GM21786 (cell line): ENCODE data around the gene OTULINL.
"Not testable (repeated sequence)": the region's sequence is repeated elsewhere in the genome, so short reads cannot be mapped to it uniquely, and the experiment has no call there.

Source experiments
- ATAC-seq: cut with Tn5 transposase; IDR thresholded peaks from one replicate; pipeline ENCODE4 v1.9.1; 2021; ENCODE audit not compliant: unreplicated experiment

OTULINL gene

DNA sequence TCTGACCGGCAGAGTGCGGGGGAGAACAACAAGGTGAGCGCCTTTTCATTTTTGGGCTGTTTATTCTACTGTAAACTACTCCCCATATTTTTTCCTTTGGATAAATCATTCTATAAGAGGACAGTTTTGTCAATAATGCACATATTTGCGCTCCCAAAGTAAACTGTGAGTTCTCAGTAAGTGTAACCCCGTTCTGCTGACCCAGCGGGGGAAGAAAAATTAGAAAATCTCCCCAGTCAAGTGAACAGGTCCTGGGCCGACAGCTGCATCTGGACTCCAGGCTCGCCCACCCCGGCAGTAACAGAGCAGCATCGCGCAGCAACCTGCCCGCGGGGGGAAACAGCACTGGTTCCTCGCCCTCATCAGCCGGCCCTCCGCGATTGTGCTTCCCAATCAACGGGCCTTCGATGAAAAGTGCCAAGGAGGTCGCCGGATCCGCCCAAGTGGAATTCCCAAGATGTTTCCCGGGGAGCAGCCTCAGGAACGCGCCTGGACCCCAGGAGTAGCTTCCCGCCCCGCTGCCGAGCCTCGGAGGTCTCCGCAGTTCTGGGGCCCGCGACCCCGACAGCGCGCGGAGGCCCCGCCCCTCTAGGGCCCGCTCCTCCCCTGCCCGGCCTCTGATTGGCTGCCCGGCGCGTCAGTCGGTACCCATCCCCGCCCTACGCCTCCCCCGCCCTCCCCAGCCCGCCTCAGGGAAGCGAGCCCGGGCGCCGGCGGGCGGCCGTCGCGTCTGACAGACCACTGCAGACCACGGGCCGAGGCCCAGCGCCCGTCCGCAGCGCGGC is at the start of gene OTULINL:
Gene OTULINL, plus strand, starts transcription at position 687 of the 785 bp plus-strand sequence. CDS start 103 bp downstream, outside the sequence.
- ATAC-seq: peak; percentile 97

DNA sequence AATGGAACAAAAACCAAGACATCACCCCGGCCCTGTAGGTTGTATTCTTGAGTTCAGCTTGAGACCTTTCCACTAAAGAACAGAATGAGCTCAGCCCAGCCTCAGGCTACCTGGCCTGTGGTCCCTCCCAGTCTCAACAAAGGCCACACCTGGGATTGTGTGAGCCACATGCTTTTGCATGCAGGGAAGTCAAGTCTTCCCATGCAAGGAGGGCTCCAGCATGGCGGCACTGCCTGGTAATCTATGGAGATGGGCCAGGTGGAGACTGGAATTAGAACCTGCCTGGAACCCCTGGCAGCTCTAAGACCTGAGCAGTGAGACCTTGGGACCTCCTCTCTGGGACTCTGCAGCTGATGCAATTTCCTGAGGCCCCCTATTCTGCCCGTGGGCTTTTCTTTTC is 49.4 kb upstream of the OTULINL start:
- ATAC-seq: no peak

DNA sequence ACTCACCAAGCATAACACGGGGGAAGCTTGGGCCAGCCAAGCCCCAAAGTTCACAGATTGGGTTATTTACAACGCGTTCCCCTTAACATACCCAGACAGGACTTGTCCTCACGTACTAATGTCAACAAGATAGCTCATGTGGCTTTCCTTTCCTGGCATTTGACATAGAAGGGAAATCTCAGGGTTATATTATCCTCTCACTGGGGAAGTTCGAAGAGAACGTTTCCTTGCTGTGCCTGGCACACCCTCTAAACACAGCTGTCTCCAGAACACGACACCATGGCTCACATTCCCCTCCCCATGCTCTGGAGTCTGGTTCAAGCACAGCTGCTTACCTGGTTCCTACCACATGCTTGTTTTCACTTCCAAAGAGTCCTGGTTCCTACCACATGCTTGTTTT is 46.8 kb upstream of the OTULINL start:
- ATAC-seq: no peak

DNA sequence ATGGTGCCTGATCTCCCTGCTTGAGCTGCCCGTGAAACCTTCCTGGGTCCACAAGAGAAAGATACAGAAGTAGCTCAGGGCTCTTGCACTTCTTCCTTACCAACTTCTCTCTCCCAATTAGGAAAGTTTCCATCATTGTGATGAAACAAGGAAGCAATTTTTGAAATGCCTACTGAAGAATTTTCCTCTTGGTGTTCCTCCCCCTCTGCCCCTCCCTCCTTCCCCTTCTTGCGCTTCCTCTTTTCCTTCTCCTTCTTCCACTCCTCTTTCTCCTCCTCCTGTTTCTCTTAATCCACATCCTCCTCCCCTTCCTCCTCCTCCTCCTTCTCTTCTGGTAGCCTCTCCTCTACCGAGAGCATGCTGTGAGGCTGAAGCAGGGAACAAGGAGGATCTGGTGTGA is 36.3 kb upstream of the OTULINL start:
- no peak for ATAC-seq

DNA sequence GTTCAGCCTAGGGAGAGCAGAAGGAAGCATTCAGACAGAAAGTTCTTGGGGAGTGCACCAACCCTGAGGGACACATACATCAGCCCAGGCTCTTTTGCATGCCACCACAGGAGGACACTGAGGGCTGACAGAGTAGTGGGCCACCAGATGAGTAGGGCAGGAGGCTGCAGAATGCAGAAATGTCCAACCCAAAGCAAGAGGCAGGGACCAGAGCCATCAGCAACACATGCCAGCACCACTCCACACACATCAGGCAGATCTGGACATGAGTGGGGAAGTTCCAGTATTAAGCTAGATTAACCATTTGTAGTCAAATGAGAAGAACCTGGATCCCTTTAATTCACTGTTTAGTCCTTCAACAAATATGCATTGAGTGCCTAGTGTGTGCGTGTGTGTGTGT is 35.7 kb upstream of the OTULINL start:
- no peak for ATAC-seq

DNA sequence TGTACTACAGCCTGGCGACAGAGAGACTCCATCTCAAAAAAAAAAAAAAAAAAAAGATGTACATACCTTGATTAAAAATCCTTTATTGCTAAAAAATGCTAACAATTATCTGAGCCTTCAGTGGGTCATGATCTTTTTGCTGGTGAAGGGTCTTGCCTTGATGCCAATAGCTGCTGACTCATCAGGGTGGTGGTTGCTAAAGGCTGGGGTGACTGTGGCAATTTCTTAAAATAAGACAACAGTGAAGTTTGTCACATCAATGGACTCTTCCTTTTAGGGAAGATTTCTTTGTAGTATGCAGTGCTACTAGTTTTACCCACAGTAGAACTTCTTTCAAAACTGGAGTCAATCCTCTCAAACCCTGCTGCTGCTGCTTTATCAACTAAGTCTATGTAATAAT is 33.9 kb upstream of the OTULINL start:
- ATAC-seq: no peak

DNA sequence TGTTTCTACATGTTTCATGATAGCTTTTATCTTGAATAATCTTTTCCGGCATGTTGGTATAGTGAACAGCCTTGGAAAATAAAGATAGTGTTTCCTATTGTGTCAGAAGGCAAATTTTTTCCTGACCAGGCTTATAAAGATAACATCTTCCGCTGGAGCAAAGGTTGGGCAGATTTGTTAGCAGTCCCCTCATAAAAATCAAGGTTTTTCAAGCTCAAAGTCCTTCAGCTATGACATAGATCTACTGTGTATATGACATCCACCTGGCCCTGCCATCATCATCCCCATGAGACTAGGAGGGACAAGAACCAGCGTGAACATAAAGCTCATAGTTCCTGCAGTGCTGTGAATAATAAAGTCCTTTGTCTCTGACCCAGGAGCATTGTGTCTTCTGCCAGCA is 30.4 kb upstream of the OTULINL start:
- no peak for ATAC-seq

DNA sequence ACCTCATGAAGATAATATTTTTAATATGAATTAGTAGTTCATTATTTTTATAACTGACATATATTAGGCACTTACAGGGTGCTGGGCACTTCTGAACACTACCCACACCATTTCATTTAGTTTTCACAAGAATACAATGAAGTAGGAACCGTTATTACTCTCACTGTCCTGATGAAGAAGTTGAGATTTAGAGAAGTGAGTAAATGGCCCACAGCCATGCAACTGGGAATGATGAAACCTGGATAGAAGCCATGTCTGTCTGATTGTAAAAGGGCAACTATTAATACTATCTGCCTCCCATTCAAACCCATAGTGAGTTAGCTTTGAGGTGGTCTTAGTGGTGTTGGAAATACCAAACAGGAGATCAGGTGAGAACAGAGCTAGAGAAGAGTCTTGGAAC is 29.6 kb upstream of the OTULINL start:
- ATAC-seq: no peak

DNA sequence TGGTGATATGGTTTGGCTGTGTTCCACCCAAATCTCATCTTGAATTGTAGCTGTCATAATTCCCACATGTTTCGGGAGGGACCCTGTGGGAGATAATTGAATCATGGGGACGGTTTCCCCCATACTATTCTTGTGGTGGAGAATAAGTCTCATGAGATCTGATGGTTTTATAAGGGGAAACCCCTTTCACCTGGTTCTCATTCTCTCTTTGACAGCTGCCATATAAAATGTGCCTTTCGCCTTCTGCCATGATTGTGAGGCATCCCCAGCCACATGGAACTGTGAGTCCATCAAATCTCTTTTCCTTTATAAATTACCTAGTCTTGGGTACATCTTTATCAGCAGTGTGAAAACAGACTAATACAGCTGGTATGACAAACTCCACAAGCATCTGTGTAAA is 27.3 kb upstream of the OTULINL start:
- ATAC-seq: not testable (repeated sequence)

DNA sequence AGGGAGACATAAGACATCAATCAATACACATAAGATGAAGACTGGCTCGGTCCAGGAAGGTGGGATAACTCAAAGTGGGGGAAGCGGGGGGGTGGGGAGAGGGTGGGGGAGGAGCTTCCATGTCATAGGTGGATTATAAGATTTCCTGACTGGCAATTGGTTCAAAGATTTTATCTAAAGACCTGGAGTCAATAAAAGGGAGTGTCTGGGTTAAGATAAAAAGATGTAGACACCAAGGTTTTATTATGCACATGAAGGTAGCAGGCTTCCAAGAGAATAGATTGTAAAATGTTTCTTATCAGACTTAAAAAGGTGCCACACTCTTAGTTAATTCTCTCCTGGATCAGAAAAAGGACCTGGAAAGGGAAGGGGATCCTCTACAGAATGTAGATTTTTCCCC is 25.6 kb upstream of the OTULINL start:
- no peak for ATAC-seq

DNA sequence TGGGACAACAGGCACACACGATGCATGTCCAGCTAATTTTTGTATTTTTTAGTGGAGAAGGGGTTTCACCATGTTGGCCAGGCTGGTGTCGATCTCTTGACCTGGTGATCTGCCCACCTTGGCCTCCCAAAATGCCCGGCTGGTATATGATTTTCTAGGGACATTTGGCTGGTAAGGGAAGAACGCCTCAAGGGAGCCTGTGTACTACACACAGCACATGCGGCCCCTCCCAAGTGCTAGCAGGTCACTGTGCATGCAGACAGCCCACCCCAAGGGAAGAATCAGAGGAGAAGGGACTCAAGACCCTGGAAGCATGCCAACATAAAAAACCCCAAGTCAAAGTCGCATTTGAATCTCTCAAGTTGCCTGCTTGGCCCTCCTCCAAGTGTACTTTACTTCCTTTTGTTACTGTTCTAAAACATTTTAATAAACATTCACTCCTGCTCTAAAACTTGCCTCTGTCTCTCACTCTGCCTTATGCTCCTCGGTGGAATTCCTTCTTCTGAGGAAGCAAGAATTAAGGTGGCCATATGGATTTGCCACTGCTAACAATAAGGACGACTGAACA is 24.3 kb upstream of the OTULINL start:
- ATAC-seq: no peak

DNA sequence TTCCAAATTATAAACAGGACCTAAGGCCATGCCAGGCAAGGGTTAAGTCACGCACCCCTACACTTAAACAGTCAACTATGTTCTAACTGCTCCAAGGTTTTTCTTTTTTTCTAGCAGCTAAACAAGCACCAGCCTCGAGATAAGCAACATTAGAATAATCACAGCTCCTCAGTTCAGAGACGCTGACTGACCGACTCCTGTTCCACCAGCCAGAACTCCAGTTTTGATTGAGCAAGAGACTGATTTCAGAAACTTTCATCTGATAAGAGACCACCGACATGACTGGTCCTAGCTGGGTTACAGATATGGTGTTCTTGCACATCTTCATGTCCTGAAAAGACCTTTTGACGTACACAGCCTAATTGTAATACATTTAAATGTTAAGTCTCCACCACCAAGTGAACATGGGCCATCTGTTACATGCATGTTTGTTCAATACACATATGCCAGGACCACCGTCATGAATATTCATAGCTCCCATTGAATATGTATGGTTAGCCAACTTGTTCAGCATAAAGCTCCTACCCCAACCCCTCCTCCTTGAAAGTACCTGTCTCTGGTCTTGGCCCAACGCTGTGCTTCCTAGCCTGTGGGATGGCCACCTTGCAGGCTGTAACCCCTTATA is 23.7 kb upstream of the OTULINL start:
- no peak for ATAC-seq

DNA sequence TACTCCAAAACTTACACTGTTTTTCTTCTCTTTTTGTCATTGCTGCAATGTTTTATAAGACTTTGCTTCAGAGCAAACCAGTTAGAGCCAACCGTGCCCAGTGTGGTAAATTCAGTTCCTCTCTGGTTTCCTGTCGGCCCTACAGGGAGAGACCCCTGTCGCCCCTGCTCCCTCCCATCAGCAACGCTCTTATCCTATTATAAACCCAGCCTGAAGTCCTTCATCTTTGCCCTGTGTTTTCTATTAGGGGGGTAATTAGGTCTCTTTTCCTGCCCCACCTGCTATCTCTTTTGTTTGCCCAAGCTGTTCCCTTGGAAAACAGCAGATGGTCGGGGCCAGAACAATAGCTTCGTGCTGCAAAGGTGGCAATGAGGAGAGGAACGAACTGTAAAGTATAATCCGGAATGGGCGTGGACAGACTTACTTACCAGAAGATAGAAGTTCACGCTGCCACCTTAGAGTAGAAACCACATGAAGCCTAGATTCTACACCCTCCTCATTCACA is 21.4 kb upstream of the OTULINL start:
- no peak for ATAC-seq

DNA sequence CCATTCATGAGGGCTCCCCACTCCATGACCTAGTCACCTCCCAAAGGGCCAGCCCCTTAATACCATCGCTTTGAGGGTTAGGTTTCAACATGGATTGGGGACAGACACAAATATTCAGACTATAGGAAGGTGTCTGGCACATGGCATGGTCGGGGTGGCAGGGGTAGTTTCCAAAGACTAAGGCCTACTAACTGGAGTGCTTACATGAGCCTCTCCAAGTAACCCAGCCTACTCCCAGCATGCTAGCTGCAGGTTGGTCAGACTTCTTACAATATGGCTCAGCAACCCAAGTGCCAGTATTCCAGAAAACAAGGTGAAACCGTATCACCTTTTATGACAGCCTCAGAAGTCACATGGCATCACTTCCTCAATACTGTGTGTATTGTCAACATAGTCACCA is 19.9 kb upstream of the OTULINL start:
- no peak for ATAC-seq

DNA sequence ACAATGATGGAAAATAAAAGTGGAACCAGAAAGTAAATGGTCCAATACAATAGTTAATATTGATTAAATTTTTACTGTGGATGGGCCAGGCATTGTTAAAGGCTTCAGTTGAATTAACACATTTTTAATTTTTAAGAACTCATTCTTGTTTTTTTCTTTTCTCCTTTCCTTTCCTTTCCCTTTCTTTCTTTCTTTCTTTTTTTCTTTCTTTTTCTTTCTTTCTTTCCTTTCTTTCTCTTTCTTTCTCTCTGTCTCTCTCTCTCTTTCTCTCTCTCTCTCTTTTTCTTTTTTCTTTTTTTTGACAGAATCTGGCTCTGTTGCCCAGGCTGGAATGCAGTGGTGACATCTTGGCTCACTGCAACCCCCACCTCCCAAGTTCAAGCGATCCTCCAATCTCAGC is 13.3 kb upstream of the OTULINL start:
- no peak for ATAC-seq

DNA sequence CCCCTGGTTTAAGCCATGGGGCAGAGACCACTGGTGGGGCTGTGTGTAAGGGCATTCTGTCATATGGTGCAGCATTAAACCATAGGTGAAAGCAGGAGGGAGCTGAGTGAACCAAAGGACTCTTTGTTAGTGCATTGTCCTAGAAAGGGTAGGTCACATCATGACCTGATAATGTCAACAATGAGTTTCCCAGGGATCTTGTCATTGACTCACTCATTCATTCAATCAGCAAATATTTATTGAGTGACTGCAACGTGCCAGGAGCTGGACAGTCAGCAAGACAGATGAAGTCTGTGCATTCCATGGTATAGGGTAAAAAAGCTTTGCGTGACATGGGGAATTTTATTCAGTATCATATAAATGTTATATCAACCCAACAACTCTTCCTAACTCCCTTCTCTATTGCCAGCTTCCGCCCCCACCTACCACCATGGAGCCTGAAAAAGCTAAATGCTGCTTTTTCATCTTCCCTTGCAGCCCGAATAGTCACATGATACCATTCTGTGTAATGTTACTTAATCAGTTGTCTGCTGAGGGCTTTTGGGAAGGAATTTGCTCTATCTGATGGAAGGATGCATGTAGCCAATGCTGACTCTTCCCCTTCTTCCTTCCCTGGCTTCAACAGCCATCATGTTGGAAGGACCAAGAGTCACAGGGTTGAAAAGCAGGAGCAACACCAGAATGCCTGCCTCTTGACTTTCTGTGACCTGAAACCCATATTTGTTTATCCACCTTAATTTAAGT is 11.5 kb upstream of the OTULINL start:
- no peak for ATAC-seq

DNA sequence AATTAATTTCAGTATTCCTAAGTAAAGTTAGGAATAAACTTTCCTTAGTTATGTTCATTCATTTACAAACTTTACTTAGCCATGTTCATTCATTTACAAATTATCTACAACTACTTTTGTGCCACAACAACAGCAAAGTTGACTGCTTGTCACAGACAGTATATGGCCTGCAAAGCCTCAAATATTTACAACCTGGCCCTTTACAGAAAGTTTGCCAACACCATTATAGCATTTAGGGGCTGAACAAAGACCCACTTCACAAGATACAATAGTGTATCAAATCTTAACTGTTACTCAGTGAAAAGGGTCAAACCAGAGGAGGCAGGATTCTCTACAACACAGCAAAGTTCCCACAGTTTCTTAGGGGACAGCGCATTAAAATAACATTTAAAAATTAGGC is 9.7 kb upstream of the OTULINL start:
- no peak for ATAC-seq

DNA sequence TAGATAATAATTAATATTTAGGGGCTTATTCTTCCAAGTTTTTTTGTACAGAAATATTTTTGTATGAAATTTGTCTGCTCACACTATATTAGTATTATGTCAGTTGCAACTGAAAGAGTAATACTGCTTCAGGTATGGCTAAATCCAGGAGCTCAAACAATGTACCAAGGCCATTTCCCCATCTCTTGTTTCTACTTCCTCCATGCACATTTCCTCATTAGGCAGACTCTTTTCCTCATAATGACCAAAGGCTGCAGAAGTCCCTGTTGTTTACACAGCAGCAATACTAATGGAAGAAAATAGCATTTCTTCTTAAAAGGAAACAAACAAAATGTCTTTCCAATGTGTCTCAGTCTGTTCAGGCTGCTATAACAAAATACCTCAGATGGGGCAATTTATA is 9.2 kb upstream of the OTULINL start:
- ATAC-seq: no peak

DNA sequence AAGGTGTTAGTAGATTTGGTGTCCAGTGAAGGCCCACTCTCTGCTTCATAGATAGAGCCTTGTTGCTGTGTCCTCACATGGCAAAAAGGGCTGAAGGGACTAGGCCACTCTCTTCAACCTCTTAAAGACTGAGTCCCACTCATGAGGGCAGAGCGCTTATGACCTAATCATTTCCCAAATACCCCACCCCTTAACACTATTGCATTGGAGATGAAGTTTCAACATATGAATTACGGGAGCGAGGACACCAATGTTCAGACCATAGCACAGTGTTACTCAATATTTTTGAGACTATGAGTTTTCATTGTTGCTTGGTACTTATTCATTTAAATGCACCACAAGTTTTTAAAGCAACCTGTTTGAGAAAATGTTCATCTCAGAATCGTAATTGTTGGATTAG is 8.8 kb upstream of the OTULINL start:
- no peak for ATAC-seq

DNA sequence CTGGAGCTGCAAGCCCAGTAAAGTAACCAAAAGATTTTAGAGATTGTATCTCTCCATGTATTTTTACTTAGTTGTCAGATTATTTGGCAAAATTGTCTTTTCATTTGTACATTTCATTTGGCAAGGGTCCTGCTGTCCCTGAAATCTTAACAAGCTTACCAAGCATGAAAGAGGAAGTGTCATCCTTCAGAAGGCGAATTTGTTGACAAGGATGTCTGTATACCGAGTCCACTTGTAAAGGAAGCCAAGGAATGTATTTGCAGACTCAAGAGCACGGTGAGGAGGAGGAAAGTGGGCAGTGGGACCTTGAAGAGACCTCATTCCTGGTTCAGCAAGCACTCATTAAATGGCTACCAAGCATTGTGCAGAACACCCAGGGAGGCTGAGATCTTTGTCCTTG is 7.5 kb upstream of the OTULINL start:
- no peak for ATAC-seq

DNA sequence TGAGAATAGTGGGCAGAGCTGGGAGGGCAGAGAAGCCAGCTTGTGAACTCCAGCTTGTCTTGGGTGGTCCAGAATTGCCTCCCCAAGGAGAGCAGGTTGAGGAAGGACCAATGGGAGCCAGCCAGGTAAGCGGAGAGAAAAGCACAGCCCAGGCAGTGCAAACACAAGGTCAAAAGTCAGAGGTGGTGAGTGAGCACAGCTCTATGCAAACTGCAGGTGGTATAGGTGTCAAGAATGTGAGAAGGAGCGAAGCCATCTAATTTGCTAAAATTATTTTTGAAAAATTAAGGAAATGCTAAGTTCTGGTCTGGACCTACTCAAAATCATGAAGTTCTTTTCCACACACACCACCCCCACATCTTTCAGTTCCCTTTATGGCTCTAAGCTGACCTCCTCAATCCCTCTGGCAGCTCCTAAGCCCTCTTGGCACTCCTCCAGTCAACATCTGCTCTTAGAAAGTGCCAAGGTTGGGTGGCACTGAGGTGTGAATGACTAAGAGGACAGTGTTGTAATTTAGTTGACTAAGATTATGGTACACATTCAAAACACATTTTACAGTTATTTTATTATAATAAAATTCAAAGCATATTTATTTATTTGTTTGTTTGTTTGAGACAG is 6.6 kb upstream of the OTULINL start:
- ATAC-seq: no peak
